Stimulated activated CD8-positive, alpha-beta memory T cell treated with anti-CD3 and anti-CD28 coated beads, Interleukin-12 subunit alpha, Interleukin-12 subunit beta, amount 100 ng/mL, for 24 hours (primary cell): ENCODE results near the gene BICD2.

Experiments used
- DNase-seq: peaks from one replicate; pipeline ENCODE4 v3.0.0-alpha.2; 2020; ENCODE audit errors: extremely low read depth

Gene BICD2

DNA sequence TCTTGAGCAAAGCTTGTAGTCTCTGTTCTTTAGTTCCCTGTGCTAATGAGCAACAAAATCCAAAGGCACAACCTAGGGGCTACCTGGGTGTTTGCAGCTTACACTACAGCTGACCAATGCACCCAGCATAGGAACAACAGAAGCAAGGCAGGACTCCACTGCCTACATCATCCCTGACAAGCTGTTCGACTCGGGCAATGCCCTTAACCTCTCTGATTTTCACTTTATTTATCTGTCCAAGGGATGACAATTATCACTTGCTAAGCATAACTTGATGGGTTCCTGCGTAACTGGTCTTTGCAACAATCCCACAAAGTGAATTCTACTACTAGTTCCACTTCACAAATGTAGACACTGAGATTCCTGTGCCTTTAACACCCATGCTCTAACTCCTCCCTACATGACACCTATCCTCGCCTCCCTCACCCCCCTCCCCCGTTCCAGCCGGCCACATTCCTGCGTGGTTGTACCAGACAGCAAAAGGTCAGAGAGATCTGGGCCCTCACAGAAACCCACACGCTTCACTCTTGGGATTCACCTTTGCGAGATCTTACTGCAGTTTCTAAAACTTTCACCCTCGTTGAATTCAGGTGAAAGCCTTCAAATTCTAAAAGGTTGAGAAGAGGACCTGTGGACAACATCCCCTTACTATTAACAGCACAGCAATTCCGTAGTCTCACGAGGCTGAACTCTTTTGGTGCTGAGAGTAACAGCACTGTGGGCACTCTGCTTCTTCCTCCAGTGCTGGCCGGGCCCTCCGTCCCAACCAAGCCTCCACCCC lies 95.7 kb downstream of the BICD2 start:
- peak; percentile 5 for DNase-seq

GRCh38 chr9:92666912-92667532 lies 97.6 kb downstream of the BICD2 start:
- DNase-seq = no peak

DNA sequence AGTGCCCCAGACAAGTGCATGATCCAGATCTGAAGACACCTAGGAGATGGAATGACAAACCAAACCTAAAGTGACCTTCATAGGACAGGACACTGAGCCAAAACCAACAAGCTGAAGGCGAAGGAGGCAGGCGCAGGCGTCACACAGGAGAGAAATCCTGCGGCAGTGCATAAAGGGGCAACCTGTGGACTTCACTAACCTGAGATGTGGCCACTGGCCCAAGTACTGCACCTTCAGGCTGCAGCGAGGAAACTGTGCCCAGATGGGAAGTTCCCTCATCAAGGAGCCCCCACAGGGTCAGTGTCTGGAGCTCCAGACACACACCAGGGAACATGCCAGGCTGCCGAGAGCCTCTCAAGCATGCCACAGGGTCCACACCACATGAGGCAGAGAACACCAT lies 98.4 kb downstream of the BICD2 start:
- no peak for DNase-seq

GRCh38 chr9:92665836-92666235 lies 98.8 kb downstream of the BICD2 start:
- DNase-seq = no peak

DNA sequence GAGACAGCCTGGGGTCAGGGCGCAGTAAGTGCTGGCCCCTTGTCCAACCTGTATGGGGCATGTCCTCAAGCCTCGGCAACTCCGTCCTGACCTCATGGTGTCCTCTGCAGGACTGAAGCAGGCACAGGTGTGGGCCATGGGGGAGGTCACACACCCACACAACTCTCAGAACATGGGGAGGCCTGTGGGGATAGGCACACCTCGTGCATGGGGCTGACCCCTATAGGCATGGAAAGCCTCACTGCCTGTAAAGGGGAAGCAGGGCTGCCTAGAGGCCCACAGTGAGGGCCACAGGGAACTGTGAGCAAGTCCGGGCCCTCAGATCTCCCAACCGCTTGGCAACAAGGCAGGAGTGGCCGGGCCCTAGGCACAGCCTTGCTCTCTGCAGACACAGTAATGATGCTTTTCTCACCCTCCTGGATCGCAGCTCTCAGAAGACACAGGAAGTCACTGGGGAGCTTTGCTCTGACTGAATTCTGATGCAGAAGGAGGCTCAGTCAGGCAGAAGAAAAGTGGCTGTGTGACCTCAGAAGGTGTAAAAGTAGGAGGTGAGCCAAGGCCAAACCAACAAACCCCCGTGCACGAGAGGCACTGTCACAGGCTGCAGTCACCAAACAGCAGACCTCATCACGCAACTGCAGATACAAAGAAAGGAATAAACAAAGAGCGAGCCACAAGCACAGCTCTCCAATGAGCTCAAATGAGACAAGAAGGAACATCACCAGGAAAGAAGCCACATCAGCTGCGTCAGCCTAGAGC lies 100.1 kb downstream of the BICD2 start:
- DNase-seq = no peak

GRCh38 chr9:92663951-92664350 lies 100.7 kb downstream of the BICD2 start:
- no peak for DNase-seq

- DNase-seq = no peak
Measured at GRCh38 chr9:92663126-92663525, 101.5 kb downstream of the BICD2 start.

GRCh38 chr9:92661743-92662142 lies 102.9 kb downstream of the BICD2 start:
- DNase-seq = no peak
